HEK293 (cell line): ENCODE results near the gene HECTD4.

Experiments used
- CTCF ChIA-PET: fragments of 350-600 bp; formaldehyde crosslinking; extraction: SDS; loops from one replicate; lab custom pipeline; 2021; ENCODE audit warnings: antibody characterized with exemption; lab: Yijun Ruan, JAX
- POLR2A ChIA-PET: fragments of 300-600 bp; formaldehyde crosslinking; extraction: SDS; loops from one replicate; lab custom pipeline; 2020; ENCODE audit warnings: antibody characterized with exemption, inconsistent platforms; lab: Yijun Ruan, JAX
- H3K27ac ChIP-seq: fragments of 200-500 bp; sonication (Bioruptor generic); 2 replicates; pipeline ENCODE4 v1.5.1; 2014; ENCODE audit warnings: low read depth, low read length, control low read depth, inconsistent platforms; ENCODE audit errors: extremely low read depth
- H3K36me3 ChIP-seq, 2 experiments: fragments of 200-500 bp in 1 of 2; sonication (Bioruptor generic) in 1 of 2; 1 replicate in 1 of 2; 2 replicates in 1 of 2; pipeline ENCODE4 v1.5.1; 2014 to 2017; ENCODE audit warnings: inconsistent platforms in 2 of 2, low read length in 2 of 2; ENCODE audit not compliant: control insufficient read depth in 2 of 2, insufficient read depth in 1 of 2
- H3K4me1 ChIP-seq: fragments of 200-500 bp; sonication (Bioruptor generic); 2 replicates; pipeline ENCODE4 v1.5.1; 2014; ENCODE audit warnings: mild to moderate bottlenecking, low read length, inconsistent platforms; ENCODE audit not compliant: control insufficient read depth, insufficient read depth
- H3K4me3 ChIP-seq: 2 replicates; pipeline ENCODE4 v1.5.1; 2011; ENCODE audit warnings: low read depth, mild to moderate bottlenecking, control low read depth, low read length, moderate library complexity
- H3K9me3 ChIP-seq: fragments of 200-500 bp; sonication (Bioruptor generic); 2 replicates; pipeline ENCODE4 v1.5.1; 2014; ENCODE audit warnings: low read depth, low read length, inconsistent platforms; ENCODE audit not compliant: control insufficient read depth, insufficient read depth
- BCL11A ChIP-seq: fragments of 450-650 bp; formaldehyde crosslinking; IDR thresholded peaks from 2 replicates; pipeline ENCODE4 v1.5.1; 2016; ENCODE audit warnings: low read depth, missing biosample characterization, missing genetic modification characterization
- MEIS1 ChIP-seq: sonication (generic); formaldehyde crosslinking; IDR thresholded peaks from 2 replicates; pipeline ENCODE4 v1.8.1; 2022; ENCODE audit warnings: missing genetic modification reagents, mild to moderate bottlenecking, borderline replicate concordance
- ZNF169 ChIP-seq: fragments of 450-650 bp; formaldehyde crosslinking; IDR thresholded peaks from 2 replicates; pipeline ENCODE4 v1.5.1; 2016; ENCODE audit warnings: missing biosample characterization, missing genetic modification characterization
- ZNF19 ChIP-seq: fragments of 450-650 bp; formaldehyde crosslinking; IDR thresholded peaks from 2 replicates; pipeline ENCODE4; 2016; ENCODE audit warnings: missing biosample characterization, missing genetic modification characterization, low read depth
- ZNF214 ChIP-seq: fragments of 450-650 bp; formaldehyde crosslinking; IDR thresholded peaks from 2 replicates; pipeline ENCODE4 v1.5.1; 2017; ENCODE audit warnings: missing biosample characterization, mild to moderate bottlenecking, missing genetic modification characterization, borderline replicate concordance
- ZNF221 ChIP-seq: fragments of 450-650 bp; formaldehyde crosslinking; IDR thresholded peaks from 2 replicates; pipeline ENCODE4 v1.5.1; 2017; ENCODE audit warnings: missing biosample characterization, missing genetic modification characterization, borderline replicate concordance
- ZNF629 ChIP-seq: fragments of 450-650 bp; formaldehyde crosslinking; IDR thresholded peaks from 2 replicates; pipeline ENCODE4 v1.5.1; 2017; ENCODE audit warnings: missing biosample characterization, missing genetic modification characterization
- TF ChIP-seq, protein P1 (sequence below): fragments of 450-650 bp; formaldehyde crosslinking; IDR thresholded peaks from 2 replicates; pipeline ENCODE4 v1.5.1; 2016; ENCODE audit warnings: missing biosample characterization, missing genetic modification characterization, borderline replicate concordance
- TF ChIP-seq, protein P2 (sequence below): fragments of 450-650 bp; formaldehyde crosslinking; IDR thresholded peaks from 2 replicates; pipeline ENCODE4 v1.5.1; 2016; ENCODE audit warnings: missing biosample characterization, missing genetic modification characterization
- TF ChIP-seq, protein P3 (sequence below): fragments of 450-650 bp; formaldehyde crosslinking; IDR thresholded peaks from 2 replicates; pipeline ENCODE4 v1.5.1; 2017; ENCODE audit warnings: missing biosample characterization, missing genetic modification characterization
- TF ChIP-seq, protein P4 (sequence below): fragments of 450-650 bp; formaldehyde crosslinking; IDR thresholded peaks from 2 replicates; pipeline ENCODE4 v1.5.1; 2016; ENCODE audit warnings: missing biosample characterization, missing genetic modification characterization

HECTD4 gene

DNA sequence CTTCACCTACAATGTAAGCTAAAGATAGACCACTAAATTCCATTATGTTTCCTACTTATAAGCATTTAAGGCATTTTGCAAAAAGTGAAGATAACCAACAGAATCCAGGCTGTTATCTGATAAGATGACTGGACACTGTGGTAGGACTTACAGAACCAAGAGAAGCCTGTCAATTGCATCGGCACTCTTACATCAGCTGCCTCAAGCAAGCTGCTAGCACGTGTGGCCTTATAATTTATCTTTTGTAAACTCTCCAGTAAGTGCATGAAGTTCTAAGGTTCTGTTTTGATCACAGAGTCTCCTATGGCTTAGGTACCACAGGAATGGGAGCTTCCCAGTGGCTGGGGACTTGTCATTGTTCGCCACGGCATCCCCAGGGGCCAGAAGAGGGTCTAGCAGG lies 168.2 kb downstream of the HECTD4 start:
- Histone ChIP-seq H3K27ac (no peak overlapping the region), H3K4me1 (no peaks in the 10 kb centered on the region), H3K9me3 (no peaks in the 10 kb centered on the region), H3K4me3 (no peak overlapping the region), H3K36me3 (peaks cover 37 to 79% of the 10 kb centered on the region in 2 experiments)
- POLR2A ChIA-PET = no interaction called here
- CTCF ChIA-PET = interaction anchor here (0.6 to 1.1 kb wide), 2 partner anchors 13 to 173 kb away, joined by 3 to 4 read pairs; no protein-coding TSS in a partner anchor
- TF ChIP-seq ZNF19 (tag by site-specific recombination) (no peak), ZNF214 (tag by site-specific recombination) (no peak), BCL11A (tag by site-specific recombination) (no peak), ZNF221 (tag by site-specific recombination) (no peak), MEIS1 (CRISPR knock-in tag) (no peak), ZNF169 (tag by site-specific recombination) (no peak)
- TF ChIP-seq, protein P1, sequence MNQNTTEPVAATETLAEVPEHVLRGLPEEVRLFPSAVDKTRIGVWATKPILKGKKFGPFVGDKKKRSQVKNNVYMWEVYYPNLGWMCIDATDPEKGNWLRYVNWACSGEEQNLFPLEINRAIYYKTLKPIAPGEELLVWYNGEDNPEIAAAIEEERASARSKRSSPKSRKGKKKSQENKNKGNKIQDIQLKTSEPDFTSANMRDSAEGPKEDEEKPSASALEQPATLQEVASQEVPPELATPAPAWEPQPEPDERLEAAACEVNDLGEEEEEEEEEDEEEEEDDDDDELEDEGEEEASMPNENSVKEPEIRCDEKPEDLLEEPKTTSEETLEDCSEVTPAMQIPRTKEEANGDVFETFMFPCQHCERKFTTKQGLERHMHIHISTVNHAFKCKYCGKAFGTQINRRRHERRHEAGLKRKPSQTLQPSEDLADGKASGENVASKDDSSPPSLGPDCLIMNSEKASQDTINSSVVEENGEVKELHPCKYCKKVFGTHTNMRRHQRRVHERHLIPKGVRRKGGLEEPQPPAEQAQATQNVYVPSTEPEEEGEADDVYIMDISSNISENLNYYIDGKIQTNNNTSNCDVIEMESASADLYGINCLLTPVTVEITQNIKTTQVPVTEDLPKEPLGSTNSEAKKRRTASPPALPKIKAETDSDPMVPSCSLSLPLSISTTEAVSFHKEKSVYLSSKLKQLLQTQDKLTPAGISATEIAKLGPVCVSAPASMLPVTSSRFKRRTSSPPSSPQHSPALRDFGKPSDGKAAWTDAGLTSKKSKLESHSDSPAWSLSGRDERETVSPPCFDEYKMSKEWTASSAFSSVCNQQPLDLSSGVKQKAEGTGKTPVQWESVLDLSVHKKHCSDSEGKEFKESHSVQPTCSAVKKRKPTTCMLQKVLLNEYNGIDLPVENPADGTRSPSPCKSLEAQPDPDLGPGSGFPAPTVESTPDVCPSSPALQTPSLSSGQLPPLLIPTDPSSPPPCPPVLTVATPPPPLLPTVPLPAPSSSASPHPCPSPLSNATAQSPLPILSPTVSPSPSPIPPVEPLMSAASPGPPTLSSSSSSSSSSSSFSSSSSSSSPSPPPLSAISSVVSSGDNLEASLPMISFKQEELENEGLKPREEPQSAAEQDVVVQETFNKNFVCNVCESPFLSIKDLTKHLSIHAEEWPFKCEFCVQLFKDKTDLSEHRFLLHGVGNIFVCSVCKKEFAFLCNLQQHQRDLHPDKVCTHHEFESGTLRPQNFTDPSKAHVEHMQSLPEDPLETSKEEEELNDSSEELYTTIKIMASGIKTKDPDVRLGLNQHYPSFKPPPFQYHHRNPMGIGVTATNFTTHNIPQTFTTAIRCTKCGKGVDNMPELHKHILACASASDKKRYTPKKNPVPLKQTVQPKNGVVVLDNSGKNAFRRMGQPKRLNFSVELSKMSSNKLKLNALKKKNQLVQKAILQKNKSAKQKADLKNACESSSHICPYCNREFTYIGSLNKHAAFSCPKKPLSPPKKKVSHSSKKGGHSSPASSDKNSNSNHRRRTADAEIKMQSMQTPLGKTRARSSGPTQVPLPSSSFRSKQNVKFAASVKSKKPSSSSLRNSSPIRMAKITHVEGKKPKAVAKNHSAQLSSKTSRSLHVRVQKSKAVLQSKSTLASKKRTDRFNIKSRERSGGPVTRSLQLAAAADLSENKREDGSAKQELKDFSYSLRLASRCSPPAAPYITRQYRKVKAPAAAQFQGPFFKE = no peak
- TF ChIP-seq, protein P2, sequence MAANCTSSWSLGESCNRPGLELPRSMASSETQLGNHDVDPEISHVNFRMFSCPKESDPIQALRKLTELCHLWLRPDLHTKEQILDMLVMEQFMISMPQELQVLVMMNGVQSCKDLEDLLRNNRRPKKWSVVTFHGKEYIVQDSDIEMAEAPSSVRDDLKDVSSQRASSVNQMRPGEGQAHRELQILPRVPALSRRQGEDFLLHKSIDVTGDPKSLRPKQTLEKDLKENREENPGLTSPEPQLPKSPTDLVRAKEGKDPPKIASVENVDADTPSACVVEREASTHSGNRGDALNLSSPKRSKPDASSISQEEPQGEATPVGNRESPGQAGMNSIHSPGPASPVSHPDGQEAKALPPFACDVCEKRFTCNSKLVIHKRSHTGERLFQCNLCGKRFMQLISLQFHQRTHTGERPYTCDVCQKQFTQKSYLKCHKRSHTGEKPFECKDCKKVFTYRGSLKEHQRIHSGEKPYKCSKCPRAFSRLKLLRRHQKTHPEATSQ = no peak
- TF ChIP-seq, protein P3, sequence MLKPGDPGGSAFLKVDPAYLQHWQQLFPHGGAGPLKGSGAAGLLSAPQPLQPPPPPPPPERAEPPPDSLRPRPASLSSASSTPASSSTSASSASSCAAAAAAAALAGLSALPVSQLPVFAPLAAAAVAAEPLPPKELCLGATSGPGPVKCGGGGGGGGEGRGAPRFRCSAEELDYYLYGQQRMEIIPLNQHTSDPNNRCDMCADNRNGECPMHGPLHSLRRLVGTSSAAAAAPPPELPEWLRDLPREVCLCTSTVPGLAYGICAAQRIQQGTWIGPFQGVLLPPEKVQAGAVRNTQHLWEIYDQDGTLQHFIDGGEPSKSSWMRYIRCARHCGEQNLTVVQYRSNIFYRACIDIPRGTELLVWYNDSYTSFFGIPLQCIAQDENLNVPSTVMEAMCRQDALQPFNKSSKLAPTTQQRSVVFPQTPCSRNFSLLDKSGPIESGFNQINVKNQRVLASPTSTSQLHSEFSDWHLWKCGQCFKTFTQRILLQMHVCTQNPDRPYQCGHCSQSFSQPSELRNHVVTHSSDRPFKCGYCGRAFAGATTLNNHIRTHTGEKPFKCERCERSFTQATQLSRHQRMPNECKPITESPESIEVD (tag by site-specific recombination) = no peak

DNA sequence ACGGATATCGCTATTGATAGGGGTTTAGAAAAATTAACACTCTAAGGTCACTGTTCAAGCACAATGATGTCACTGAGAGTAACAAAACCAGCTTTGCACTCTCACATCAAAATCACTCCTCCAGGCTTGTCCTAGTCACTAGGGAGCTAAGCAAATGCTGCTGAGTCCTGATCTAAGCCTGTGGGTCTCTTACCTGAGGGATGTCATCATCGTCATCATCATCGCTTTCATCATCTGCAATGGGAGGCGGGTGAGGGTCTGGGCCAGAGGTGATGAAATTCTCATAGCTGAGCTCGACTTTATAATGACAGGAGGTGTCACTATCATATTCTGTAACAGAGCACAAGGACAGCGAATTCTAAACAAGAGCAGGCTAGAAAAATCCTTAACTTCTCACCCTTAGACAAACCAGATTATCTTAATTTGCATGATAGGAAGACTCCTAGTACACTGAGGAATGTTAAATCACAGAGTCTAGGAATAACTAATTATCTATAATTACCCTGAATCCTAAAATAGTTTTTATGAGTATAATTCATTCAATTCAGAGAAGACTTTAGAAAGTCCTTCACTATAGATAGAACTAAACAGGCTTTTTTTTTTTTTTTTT lies 173.8 kb downstream of the HECTD4 start:
- POLR2A ChIA-PET = no interaction called here

More for the DNA sequence above, 173.8 kb downstream of the HECTD4 start:
- TF ChIP-seq, protein P4, sequence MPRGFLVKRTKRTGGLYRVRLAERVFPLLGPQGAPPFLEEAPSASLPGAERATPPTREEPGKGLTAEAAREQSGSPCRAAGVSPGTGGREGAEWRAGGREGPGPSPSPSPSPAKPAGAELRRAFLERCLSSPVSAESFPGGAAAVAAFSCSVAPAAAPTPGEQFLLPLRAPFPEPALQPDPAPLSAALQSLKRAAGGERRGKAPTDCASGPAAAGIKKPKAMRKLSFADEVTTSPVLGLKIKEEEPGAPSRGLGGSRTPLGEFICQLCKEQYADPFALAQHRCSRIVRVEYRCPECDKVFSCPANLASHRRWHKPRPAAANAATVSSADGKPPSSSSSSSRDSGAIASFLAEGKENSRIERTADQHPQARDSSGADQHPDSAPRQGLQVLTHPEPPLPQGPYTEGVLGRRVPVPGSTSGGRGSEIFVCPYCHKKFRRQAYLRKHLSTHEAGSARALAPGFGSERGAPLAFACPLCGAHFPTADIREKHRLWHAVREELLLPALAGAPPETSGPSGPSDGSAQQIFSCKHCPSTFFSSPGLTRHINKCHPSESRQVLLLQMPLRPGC (tag by site-specific recombination) = no peak
- 0 out of 2 replicates have a peak, but pooled peaks have one; percentile 10 for TF ChIP-seq ZNF629 (tag by site-specific recombination)
- CTCF ChIA-PET = interaction anchor here (0.6 kb wide), 2 partner anchors 10 to 11 kb away, joined by 3 read pairs; no protein-coding TSS in a partner anchor
- no peak overlapping the region for H3K4me3 ChIP-seq
- no peak overlapping the region for H3K27ac ChIP-seq
- no peaks in the 10 kb centered on the region for H3K9me3 ChIP-seq
- no peaks in the 10 kb centered on the region for H3K4me1 ChIP-seq
- peaks cover 43 to 77% of the 10 kb centered on the region in 2 experiments for H3K36me3 ChIP-seq
